ENCODE measurements around the gene RP2.
A peak's percentile ranks its signal among the peaks of the same experiment; 100 is the strongest.

The RP2 gene

DNA sequence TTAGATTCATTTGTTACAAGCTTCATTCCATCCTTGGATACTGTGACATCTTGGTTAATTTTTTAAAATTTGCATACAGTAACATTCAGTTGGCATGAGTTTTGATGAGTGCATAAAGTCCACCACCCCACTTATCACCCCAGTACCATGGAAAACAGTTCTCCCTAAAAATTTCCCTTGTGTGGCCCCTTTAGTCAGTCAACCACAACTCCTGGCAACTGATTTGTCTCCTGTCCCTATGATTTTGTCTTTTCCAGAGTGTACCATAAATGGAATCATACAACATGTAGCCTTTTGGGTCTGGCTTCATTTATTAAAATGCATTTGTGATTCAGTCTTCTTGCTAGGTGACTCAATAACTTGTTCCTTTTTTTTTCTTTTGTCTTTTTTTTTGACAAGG is 29.9 kb downstream of the RP2 start:
- Histone ChIP-seq H3K27me3 (ENCODE audit: insufficient read depth, insufficient read length) (no peaks in the 10 kb centered on the region), H3K4me3 (ENCODE audit: insufficient read length, low read depth) (no peak overlapping the region), H3K4me1 (ENCODE audit: insufficient read depth, insufficient read length) (no peaks in the 10 kb centered on the region), H3K9me3 (ENCODE audit: insufficient read depth, low read length) (no peaks in the 10 kb centered on the region), H3K36me3 (ENCODE audit: insufficient read depth, insufficient read length, low read length) (peaks cover 10% of the 10 kb centered on the region), H3K9ac (ENCODE audit: insufficient read length, low read depth) (no peak overlapping the region)
- TF ChIP-seq ZNF274 (IDR thresholded peaks at IDR 0.05; ENCODE audit: low read depth, low read length), result no peak
- TF ChIP-seq SUZ12 (IDR thresholded peaks at IDR 0.05; ENCODE audit: extremely low read depth, insufficient read depth, insufficient read length), result no peak
- no peak for TF ChIP-seq YY1 (IDR thresholded peaks at IDR 0.05; ENCODE audit: insufficient read depth, insufficient read length)
- no peak for DNase-seq (ENCODE audit: low read depth, low spot score)

DNA sequence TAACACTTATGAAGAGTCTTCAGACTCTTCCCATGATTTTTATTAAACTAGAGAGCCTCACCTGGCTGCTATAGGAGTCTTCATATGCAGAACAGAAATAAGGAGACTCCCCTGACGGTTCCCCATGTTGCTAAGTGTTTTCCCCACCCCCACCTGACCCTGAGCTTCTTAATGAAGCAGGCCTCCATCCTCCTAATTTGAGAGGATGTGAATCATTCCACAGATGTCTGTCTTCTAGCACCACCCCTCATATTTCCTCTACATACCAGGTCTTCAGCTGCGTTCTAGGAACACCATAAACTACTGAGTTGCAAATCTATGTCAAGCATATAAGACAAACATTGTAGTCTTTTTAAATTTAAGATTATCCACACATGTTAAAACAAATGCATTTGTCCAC is 36.9 kb downstream of the RP2 start:
- DNase-seq (ENCODE audit: low read depth, low spot score), result no peak
- Histone ChIP-seq H3K36me3 (ENCODE audit: insufficient read depth, insufficient read length, low read length) (peaks cover 3% of the 10 kb centered on the region), H3K27me3 (ENCODE audit: insufficient read depth, insufficient read length) (no peaks in the 10 kb centered on the region), H3K4me3 (ENCODE audit: insufficient read length, low read depth) (no peak overlapping the region), H3K9ac (ENCODE audit: insufficient read length, low read depth) (no peak overlapping the region), H3K4me1 (ENCODE audit: insufficient read depth, insufficient read length) (no peaks in the 10 kb centered on the region), H3K9me3 (ENCODE audit: insufficient read depth, low read length) (no peaks in the 10 kb centered on the region)
- TF ChIP-seq ZNF274 (IDR thresholded peaks at IDR 0.05; ENCODE audit: low read depth, low read length), result no peak
- no peak for TF ChIP-seq SUZ12 (IDR thresholded peaks at IDR 0.05; ENCODE audit: extremely low read depth, insufficient read depth, insufficient read length)
- TF ChIP-seq YY1 (IDR thresholded peaks at IDR 0.05; ENCODE audit: insufficient read depth, insufficient read length), result no peak

DNA sequence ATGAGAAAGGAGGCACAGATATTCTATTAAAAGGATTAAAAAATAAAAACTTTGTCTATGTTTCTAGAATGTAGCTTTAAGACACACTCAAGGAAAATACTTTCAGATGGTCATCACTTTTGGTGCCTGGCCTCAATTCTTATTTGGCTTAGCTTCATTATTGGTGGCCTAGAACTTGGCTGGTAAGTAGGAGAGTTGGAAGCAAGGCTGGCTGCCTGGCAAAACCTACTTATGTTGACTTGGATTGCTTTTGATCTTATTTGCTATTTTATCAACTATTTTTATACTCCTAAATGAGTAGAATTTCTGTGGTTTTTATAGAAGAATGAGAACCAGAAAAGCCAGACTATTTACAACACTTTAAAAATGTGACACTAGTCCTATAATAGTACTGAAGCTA is 40.1 kb downstream of the RP2 start:
- no peaks in the 10 kb centered on the region for H3K9me3 ChIP-seq (ENCODE audit: insufficient read depth, low read length)
- peaks cover 10% of the 10 kb centered on the region for H3K36me3 ChIP-seq (ENCODE audit: insufficient read depth, insufficient read length, low read length)
- no peak overlapping the region for H3K4me3 ChIP-seq (ENCODE audit: insufficient read length, low read depth)
- H3K4me1 ChIP-seq (ENCODE audit: insufficient read depth, insufficient read length), result no peaks in the 10 kb centered on the region
- no peak for TF ChIP-seq YY1 (IDR thresholded peaks at IDR 0.05; ENCODE audit: insufficient read depth, insufficient read length)
- no peak for TF ChIP-seq SUZ12 (IDR thresholded peaks at IDR 0.05; ENCODE audit: extremely low read depth, insufficient read depth, insufficient read length)
- TF ChIP-seq ZNF274 (IDR thresholded peaks at IDR 0.05; ENCODE audit: low read depth, low read length), result no peak
- H3K9ac ChIP-seq (ENCODE audit: insufficient read length, low read depth), result no peak overlapping the region
- DNase-seq (ENCODE audit: low read depth, low spot score), result no peak
- no peaks in the 10 kb centered on the region for H3K27me3 ChIP-seq (ENCODE audit: insufficient read depth, insufficient read length)

DNA sequence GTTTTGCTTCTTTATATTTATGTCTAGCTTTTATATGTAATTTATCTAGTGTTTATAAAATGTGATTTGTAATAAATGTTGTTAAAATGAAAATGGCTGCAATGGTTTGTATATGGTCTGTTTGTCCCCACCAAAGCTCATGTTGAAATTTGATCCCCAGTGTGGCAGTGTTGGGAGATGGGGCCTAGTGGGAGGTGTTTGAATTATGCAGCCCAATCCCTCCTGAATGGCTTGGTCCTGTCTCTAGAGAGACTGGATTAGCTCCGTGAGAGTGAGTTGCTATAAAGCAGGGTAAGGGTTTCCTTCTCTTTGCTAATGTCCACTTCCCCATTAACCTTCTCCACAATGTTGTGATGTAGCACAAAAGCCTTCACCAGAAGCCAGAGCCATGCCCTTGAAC is 45.4 kb downstream of the RP2 start:
- no peak overlapping the region for H3K4me3 ChIP-seq (ENCODE audit: insufficient read length, low read depth)
- DNase-seq (ENCODE audit: low read depth, low spot score), result peak; percentile 22

DNA sequence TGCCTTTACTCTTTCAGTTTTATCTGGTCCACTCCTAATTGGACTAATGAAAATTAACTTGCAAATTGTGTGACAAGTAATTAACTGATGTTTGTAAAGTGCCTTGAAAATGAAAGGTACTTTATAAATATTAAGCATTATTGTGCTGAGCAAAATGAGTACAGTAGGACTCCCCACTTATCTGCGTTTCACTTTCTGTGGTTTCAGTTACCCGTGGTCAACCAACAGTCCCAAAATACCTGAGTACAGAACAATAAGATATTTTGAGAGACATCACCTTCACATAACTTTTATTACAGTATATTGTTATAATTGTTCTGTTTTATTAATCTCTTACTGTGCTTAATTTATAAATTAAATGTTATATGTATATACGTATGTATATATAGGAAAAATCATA is 48.0 kb downstream of the RP2 start:
- Histone ChIP-seq H3K4me1 (ENCODE audit: insufficient read depth, insufficient read length) (no peaks in the 10 kb centered on the region), H3K9ac (ENCODE audit: insufficient read length, low read depth) (no peak overlapping the region), H3K36me3 (ENCODE audit: insufficient read depth, insufficient read length, low read length) (peaks cover 7% of the 10 kb centered on the region), H3K27me3 (ENCODE audit: insufficient read depth, insufficient read length) (no peaks in the 10 kb centered on the region), H3K4me3 (ENCODE audit: insufficient read length, low read depth) (no peak overlapping the region), H3K9me3 (ENCODE audit: insufficient read depth, low read length) (no peaks in the 10 kb centered on the region)
- DNase-seq (ENCODE audit: low read depth, low spot score), result no peak
- TF ChIP-seq ZNF274 (IDR thresholded peaks at IDR 0.05; ENCODE audit: low read depth, low read length), result no peak
- TF ChIP-seq YY1 (IDR thresholded peaks at IDR 0.05; ENCODE audit: insufficient read depth, insufficient read length), result no peak
- no peak for TF ChIP-seq SUZ12 (IDR thresholded peaks at IDR 0.05; ENCODE audit: extremely low read depth, insufficient read depth, insufficient read length)

More for the DNA sequence above, 45.4 kb downstream of the RP2 start:
- no peaks in the 10 kb centered on the region for H3K4me1 ChIP-seq (ENCODE audit: insufficient read depth, insufficient read length)
- no peaks in the 10 kb centered on the region for H3K9me3 ChIP-seq (ENCODE audit: insufficient read depth, low read length)
- H3K27me3 ChIP-seq (ENCODE audit: insufficient read depth, insufficient read length), result no peaks in the 10 kb centered on the region
- TF ChIP-seq ZNF274 (IDR thresholded peaks at IDR 0.05; ENCODE audit: low read depth, low read length), result no peak
- no peak for TF ChIP-seq SUZ12 (IDR thresholded peaks at IDR 0.05; ENCODE audit: extremely low read depth, insufficient read depth, insufficient read length)
- H3K9ac ChIP-seq (ENCODE audit: insufficient read length, low read depth), result no peak overlapping the region
- peaks cover 9% of the 10 kb centered on the region for H3K36me3 ChIP-seq (ENCODE audit: insufficient read depth, insufficient read length, low read length)

DNA sequence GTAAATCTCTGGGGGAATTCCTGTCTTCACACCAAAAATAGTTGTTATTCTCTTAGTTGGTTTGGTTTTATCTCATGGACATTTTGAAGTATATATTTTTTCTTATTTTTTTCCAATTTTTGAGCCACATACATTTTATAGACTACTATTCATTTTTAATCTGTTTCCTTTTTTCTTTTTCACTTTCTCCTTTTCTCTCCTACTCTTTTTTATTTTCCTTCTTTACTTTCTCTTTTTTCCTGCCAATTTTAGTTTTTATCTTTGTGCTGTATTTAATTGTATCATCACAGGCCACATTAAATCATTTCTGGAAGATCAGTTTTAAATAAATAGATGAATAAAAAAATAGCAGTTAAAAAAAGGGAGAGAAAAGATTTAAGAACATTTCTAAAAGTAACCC is 61.4 kb downstream of the RP2 start:
- no peaks in the 10 kb centered on the region for H3K9me3 ChIP-seq (ENCODE audit: insufficient read depth, low read length)
- H3K36me3 ChIP-seq (ENCODE audit: insufficient read depth, insufficient read length, low read length), result no peaks in the 10 kb centered on the region
- DNase-seq (ENCODE audit: low read depth, low spot score), result no peak
- TF ChIP-seq SUZ12 (IDR thresholded peaks at IDR 0.05; ENCODE audit: extremely low read depth, insufficient read depth, insufficient read length) (no peak), YY1 (IDR thresholded peaks at IDR 0.05; ENCODE audit: insufficient read depth, insufficient read length) (no peak), ZNF274 (IDR thresholded peaks at IDR 0.05; ENCODE audit: low read depth, low read length) (no peak)
- no peak overlapping the region for H3K4me3 ChIP-seq (ENCODE audit: insufficient read length, low read depth)
- no peaks in the 10 kb centered on the region for H3K27me3 ChIP-seq (ENCODE audit: insufficient read depth, insufficient read length)
- H3K9ac ChIP-seq (ENCODE audit: insufficient read length, low read depth), result no peak overlapping the region
- H3K4me1 ChIP-seq (ENCODE audit: insufficient read depth, insufficient read length), result no peaks in the 10 kb centered on the region

DNA sequence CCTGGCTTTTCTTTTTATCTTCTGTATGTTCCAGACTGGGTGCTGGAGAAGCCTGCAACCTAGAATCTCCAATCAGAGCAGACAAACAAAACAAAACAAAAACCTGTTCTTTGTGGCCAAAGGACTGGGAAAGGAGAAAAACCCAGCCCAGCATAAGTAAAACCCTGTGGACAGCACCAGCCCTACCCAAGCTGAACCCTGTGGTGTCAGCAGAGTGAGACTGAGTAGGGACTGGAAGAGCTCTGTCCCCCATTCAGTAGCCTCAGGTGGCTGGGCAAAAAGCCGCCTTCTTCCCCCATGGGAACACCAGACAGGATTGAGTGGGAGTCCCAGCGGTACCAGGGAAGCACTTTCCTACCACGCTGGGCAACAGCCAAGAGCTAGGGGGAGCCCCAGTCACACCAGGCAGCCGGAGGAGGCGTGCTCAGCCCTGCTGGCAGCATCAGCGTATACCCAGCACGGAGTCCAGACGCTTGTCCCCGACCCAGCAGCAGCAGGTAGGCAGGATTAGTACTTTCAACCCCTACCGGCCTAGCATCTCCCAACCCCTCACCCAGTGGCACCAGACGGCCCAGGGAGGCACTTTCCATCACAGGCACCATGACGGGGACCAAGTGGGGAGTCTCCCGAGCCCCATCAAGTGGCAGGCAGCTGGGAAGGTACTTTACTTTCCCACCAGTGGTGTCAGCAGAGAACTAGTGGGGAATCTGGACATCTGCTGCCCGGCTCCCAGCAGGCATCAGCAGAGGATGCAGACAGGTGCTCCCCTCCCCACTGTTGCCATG is 66.8 kb downstream of the RP2 start:
- DNase-seq (ENCODE audit: low read depth, low spot score), result peak; percentile 66
- H3K4me3 ChIP-seq (ENCODE audit: insufficient read length, low read depth), result peak overlapping the region; percentile 41
- no peaks in the 10 kb centered on the region for H3K9me3 ChIP-seq (ENCODE audit: insufficient read depth, low read length)
- H3K4me1 ChIP-seq (ENCODE audit: insufficient read depth, insufficient read length), result no peaks in the 10 kb centered on the region
- no peaks in the 10 kb centered on the region for H3K27me3 ChIP-seq (ENCODE audit: insufficient read depth, insufficient read length)
- peak overlapping the region; percentile 47 for H3K9ac ChIP-seq (ENCODE audit: insufficient read length, low read depth)
- no peaks in the 10 kb centered on the region for H3K36me3 ChIP-seq (ENCODE audit: insufficient read depth, insufficient read length, low read length)
- TF ChIP-seq YY1 (IDR thresholded peaks at IDR 0.05; ENCODE audit: insufficient read depth, insufficient read length), result no peak
- TF ChIP-seq ZNF274 (IDR thresholded peaks at IDR 0.05; ENCODE audit: low read depth, low read length), result no peak
- no peak for TF ChIP-seq SUZ12 (IDR thresholded peaks at IDR 0.05; ENCODE audit: extremely low read depth, insufficient read depth, insufficient read length)

All from NT2/D1 (cell line).